Activated CD8-positive, alpha-beta memory T cell treated with anti-CD3 and anti-CD28 coated beads, Interleukin-2, amount 50 U/mL, for 1 hour (primary cell): ENCODE results near the gene IGFBP1.
"Not testable (repeated sequence)": the region's sequence is repeated elsewhere in the genome, so short reads cannot be mapped to it uniquely, and the experiment has no call there.

Experiments used
- DNase-seq: peaks from one replicate; pipeline ENCODE4 v3.0.0-alpha.2; 2020; ENCODE audit errors: extremely low read depth

IGFBP1 gene

GRCh38 chr7:45888185-45888992 lies at the start of gene IGFBP1:
Gene IGFBP1 (plus strand): TSS chr7:45888488. CDS start chr7:45888653, 165 bp downstream.
- DNase-seq: no peak

- not testable (repeated sequence) for DNase-seq
These were observed 49.4 kb upstream of the IGFBP1 start for GRCh38 chr7:45838852-45839251.

GRCh38 chr7:45841926-45842717 lies 46.2 kb upstream of the IGFBP1 start:
- DNase-seq: not testable (repeated sequence)

- not testable (repeated sequence) for DNase-seq
These were observed 41.8 kb upstream of the IGFBP1 start for GRCh38 chr7:45846536-45846935.

- DNase-seq: not testable (repeated sequence)
These were observed 39.6 kb upstream of the IGFBP1 start for GRCh38 chr7:45848734-45849133.

- not testable (repeated sequence) for DNase-seq
These were observed 35.3 kb upstream of the IGFBP1 start for GRCh38 chr7:45852984-45853383.

GRCh38 chr7:45853491-45853890 lies 34.8 kb upstream of the IGFBP1 start:
- not testable (repeated sequence) for DNase-seq

GRCh38 chr7:45855680-45856079 lies 32.6 kb upstream of the IGFBP1 start:
- DNase-seq: not testable (repeated sequence)

- DNase-seq: not testable (repeated sequence)
These were observed 31.4 kb upstream of the IGFBP1 start for GRCh38 chr7:45856888-45857287.

GRCh38 chr7:45863715-45864114 lies 24.6 kb upstream of the IGFBP1 start:
- no peak for DNase-seq

GRCh38 chr7:45865594-45866410 lies 22.5 kb upstream of the IGFBP1 start:
- no peak for DNase-seq

- no peak for DNase-seq
These were observed 20.8 kb upstream of the IGFBP1 start for GRCh38 chr7:45867471-45867870.

GRCh38 chr7:45869426-45869825 lies 18.9 kb upstream of the IGFBP1 start:
- DNase-seq: no peak

- no peak for DNase-seq
These were observed 15.9 kb upstream of the IGFBP1 start for GRCh38 chr7:45872116-45873034.

- DNase-seq: no peak
These were observed 15.3 kb upstream of the IGFBP1 start, which contains the start of gene CCDC201 for GRCh38 chr7:45873035-45873354. Gene CCDC201 (minus strand): TSS chr7:45873082. CDS start chr7:45873007, 75 bp downstream.

- DNase-seq: no peak
These were observed 14.9 kb upstream of the IGFBP1 start for GRCh38 chr7:45873355-45873754.

- no peak for DNase-seq
These were observed 13.7 kb upstream of the IGFBP1 start for GRCh38 chr7:45874408-45875131.

GRCh38 chr7:45876519-45876918 lies 11.8 kb upstream of the IGFBP1 start:
- DNase-seq: no peak

GRCh38 chr7:45878457-45879144 lies 9.7 kb upstream of the IGFBP1 start:
- DNase-seq: no peak

GRCh38 chr7:45880433-45880860 lies 7.8 kb upstream of the IGFBP1 start:
- no peak for DNase-seq
